ENCODE results near the gene LASP1. TPM values are rescaled to one million over a fixed set of nuclear protein-coding genes. Genes with fewer than 3 reads are reported as not detected.

Gene LASP1
- total RNA-seq, 2 donors from 2014 or later: 141 to 185 TPM

GRCh38 chr17:38879878-38880665 is 10.2 kb downstream of the LASP1 start:
- Mint-ChIP-seq H3K27ac (peak overlapping the region; percentile 75 to 77), H3K9me3 (no peaks in the 10 kb centered on the region), H3K36me3 (peaks cover 5 to 44% of the 10 kb centered on the region in 2 donors)
- ATAC-seq: no peak
- no peak for DNase-seq (ENCODE audit: low spot score in 2 of 2)

- no peaks in the 10 kb centered on the region for H3K9me3 Mint-ChIP-seq
- H3K36me3 Mint-ChIP-seq: peaks cover 5 to 44% of the 10 kb centered on the region in 2 donors
- no peak for ATAC-seq
- H3K27ac Mint-ChIP-seq: peak overlapping the region; percentile 77 to 88
- no peak for DNase-seq (ENCODE audit: low spot score in 2 of 2)
Measured at GRCh38 chr17:38881600-38882191, 11.8 kb downstream of the LASP1 start.

- H3K36me3 Mint-ChIP-seq: peaks cover 5 to 43% of the 10 kb centered on the region in 2 donors
- ATAC-seq (no peak), DNase-seq (ENCODE audit: low spot score in 2 of 2) (no peak)
- no peaks in the 10 kb centered on the region for H3K9me3 Mint-ChIP-seq
- H3K27ac Mint-ChIP-seq: peak overlapping the region; percentile 77 to 96
Measured at GRCh38 chr17:38882870-38883269, 13.0 kb downstream of the LASP1 start.

- Mint-ChIP-seq H3K36me3 (peaks cover 5 to 39% of the 10 kb centered on the region in 2 donors), H3K9me3 (no peaks in the 10 kb centered on the region), H3K27ac (peak overlapping the region; percentile 77 to 96)
- ATAC-seq (peak; percentile 25 to 57), DNase-seq (ENCODE audit: low spot score in 2 of 2) (no peak)
Measured at GRCh38 chr17:38883592-38884526, 14.0 kb downstream of the LASP1 start.

GRCh38 chr17:38885044-38885727 is 15.3 kb downstream of the LASP1 start:
- Mint-ChIP-seq H3K36me3 (peaks cover 11 to 35% of the 10 kb centered on the region in 2 donors), H3K9me3 (no peaks in the 10 kb centered on the region), H3K27ac (peak overlapping the region; percentile 55 to 76)
- DNase-seq (ENCODE audit: low spot score in 2 of 2): no peak
- ATAC-seq: no peak

- H3K36me3 Mint-ChIP-seq: peaks cover 13 to 34% of the 10 kb centered on the region in 2 donors
- peak overlapping the region; percentile 7 to 76 for H3K27ac Mint-ChIP-seq
- peak in 1 of 2 donors; percentile 5 for ATAC-seq
- no peak for DNase-seq (ENCODE audit: low spot score in 2 of 2)
- no peaks in the 10 kb centered on the region for H3K9me3 Mint-ChIP-seq
Measured at GRCh38 chr17:38885728-38886642, 16.1 kb downstream of the LASP1 start.

DNA sequence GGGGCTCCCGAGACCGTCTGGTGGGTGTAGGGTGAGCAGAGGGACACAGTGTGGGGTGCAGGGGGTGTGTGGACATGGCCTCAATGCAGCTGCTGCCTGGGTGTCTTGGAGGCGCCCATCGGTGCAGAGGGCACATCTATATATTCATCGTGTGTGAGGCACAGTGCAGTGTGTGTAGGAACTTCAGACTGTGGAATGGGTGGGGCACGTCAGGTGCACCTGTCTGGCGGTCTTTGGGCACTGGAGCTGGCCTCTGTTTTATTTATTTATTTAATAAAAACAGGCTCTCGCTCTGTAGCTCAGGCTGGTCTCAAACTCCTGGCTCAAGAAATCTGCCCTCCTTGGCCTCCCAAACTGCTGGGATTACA is 16.8 kb downstream of the LASP1 start:
- no peaks in the 10 kb centered on the region for H3K9me3 Mint-ChIP-seq
- no peak for ATAC-seq
- peak overlapping the region; percentile 55 to 76 for H3K27ac Mint-ChIP-seq
- DNase-seq (ENCODE audit: low spot score in 2 of 2): no peak
- H3K36me3 Mint-ChIP-seq: peaks cover 9 to 27% of the 10 kb centered on the region in 2 donors

- peaks cover 8 to 12% of the 10 kb centered on the region in 2 donors for H3K36me3 Mint-ChIP-seq
- peak overlapping the region in 1 of 2 donors; percentile 71 for H3K27ac Mint-ChIP-seq
- no peak for ATAC-seq
- H3K9me3 Mint-ChIP-seq: no peaks in the 10 kb centered on the region
- DNase-seq (ENCODE audit: low spot score in 2 of 2): no peak
Measured at GRCh38 chr17:38888842-38889241, 19.0 kb downstream of the LASP1 start.

GRCh38 chr17:38889745-38890409 is 20.0 kb downstream of the LASP1 start:
- DNase-seq (ENCODE audit: low spot score in 2 of 2) (no peak), ATAC-seq (no peak)
- peak overlapping the region; percentile 56 to 74 for H3K27ac Mint-ChIP-seq
- H3K36me3 Mint-ChIP-seq: peaks cover 8 to 18% of the 10 kb centered on the region in 2 donors
- H3K9me3 Mint-ChIP-seq: no peaks in the 10 kb centered on the region

DNA sequence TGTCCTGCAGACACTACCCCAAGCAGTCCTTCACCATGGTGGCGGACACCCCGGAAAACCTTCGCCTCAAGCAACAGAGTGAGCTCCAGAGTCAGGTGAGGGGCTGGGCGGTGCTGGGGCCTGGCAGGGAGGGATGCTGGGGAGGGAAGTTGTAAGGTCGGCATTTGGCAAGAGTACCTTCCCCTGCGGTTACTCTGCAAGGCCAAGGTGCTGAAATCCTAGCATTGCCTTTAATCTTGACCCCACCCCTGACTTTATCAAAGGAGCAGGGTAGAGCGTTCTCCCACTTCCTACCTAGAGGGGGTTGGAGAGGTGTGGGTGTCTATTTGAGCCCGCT is 20.5 kb downstream of the LASP1 start:
- peak overlapping the region; percentile 56 to 74 for H3K27ac Mint-ChIP-seq
- peaks cover 8 to 18% of the 10 kb centered on the region in 2 donors for H3K36me3 Mint-ChIP-seq
- DNase-seq (ENCODE audit: low spot score in 2 of 2) (no peak), ATAC-seq (peak; percentile 7 to 21)
- H3K9me3 Mint-ChIP-seq: no peaks in the 10 kb centered on the region

DNA sequence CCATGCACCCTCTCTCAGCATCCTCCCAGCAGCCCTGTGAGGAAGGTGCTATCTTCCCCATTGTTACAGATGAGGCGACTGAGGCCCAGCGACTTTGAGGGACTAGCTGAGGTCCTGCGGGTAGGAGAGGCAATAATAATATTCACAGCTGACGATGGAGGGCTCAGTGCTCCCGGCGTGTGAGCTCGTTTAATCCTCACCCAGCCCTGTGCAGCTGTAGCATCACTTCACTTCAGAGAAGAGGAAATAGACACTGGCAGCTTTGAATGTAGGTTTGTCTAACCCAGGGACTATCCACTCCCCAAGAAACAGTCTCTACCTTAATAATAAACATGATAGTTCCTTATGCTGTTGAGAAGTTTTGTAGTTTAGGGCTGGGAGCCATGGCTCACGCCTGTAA is 21.6 kb downstream of the LASP1 start:
- H3K9me3 Mint-ChIP-seq: no peaks in the 10 kb centered on the region
- ATAC-seq: peak in 1 of 2 donors; percentile 9
- peaks cover 8 to 18% of the 10 kb centered on the region in 2 donors for H3K36me3 Mint-ChIP-seq
- H3K27ac Mint-ChIP-seq: peak overlapping the region; percentile 56 to 60
- no peak for DNase-seq (ENCODE audit: low spot score in 2 of 2)

DNA sequence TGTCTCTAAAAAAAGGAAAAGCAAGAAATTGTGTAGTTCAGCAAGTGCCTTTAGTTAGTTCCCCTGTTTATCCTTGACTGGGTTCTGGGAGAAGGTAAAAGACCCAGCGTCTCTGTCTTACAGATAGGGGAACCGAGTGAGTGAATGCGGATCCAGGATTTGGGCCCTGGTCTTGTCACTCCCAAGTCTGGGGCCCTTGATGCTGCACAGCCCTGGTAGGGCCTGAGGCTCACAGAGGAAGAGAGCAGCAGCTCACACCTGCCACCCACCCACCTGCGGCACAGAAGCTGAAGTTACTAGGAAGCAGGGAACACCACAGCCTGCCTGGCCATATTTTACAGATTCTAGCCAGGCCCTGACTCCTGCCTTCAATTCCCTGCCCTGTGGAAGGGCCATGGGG is 22.2 kb downstream of the LASP1 start:
- H3K9me3 Mint-ChIP-seq: no peaks in the 10 kb centered on the region
- peak overlapping the region; percentile 56 to 60 for H3K27ac Mint-ChIP-seq
- ATAC-seq: peak in 1 of 2 donors; percentile 27
- no peak for DNase-seq (ENCODE audit: low spot score in 2 of 2)
- H3K36me3 Mint-ChIP-seq: peaks cover 8 to 23% of the 10 kb centered on the region in 2 donors

- no peaks in the 10 kb centered on the region for H3K9me3 Mint-ChIP-seq
- H3K36me3 Mint-ChIP-seq: peaks cover 8 to 28% of the 10 kb centered on the region in 2 donors
- no peak for ATAC-seq
- DNase-seq (ENCODE audit: low spot score in 2 of 2): no peak
- peak overlapping the region in 1 of 2 donors; percentile 56 for H3K27ac Mint-ChIP-seq
Measured at GRCh38 chr17:38892620-38893019, 22.8 kb downstream of the LASP1 start.

- Mint-ChIP-seq H3K9me3 (no peaks in the 10 kb centered on the region), H3K36me3 (peaks cover 8 to 33% of the 10 kb centered on the region in 2 donors), H3K27ac (peak overlapping the region in 1 of 2 donors; percentile 56)
- no peak for DNase-seq (ENCODE audit: low spot score in 2 of 2)
- ATAC-seq: no peak
Measured at GRCh38 chr17:38893113-38893512, 23.3 kb downstream of the LASP1 start.

DNA sequence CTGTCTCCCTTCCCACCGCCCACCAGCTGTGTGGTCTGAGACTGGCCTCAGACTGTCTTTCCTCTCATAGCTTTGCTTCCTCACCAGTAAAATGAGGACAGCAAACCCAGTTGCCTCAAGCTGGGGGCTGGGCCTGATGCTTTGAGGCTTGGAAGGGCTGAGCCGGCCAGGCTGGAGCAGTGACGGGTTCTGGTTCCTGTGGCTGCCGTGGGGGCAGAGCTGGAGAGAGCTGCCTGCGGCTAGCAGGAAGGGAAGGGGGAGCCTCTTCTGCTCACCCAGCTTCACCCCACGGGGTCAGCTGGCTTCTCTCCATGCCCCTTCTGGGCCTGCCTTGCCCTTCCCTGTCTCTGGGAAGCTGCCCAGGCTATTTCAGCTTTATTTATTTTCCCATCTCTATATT is 23.7 kb downstream of the LASP1 start:
- no peaks in the 10 kb centered on the region for H3K9me3 Mint-ChIP-seq
- peaks cover 8 to 35% of the 10 kb centered on the region in 2 donors for H3K36me3 Mint-ChIP-seq
- DNase-seq (ENCODE audit: low spot score in 2 of 2) (peak in 1 of 2 donors; percentile 69), ATAC-seq (peak in 1 of 2 donors; percentile 66)
- peak overlapping the region; percentile 56 to 72 for H3K27ac Mint-ChIP-seq

All from activated naive CD4-positive, alpha-beta T cell treated with anti-CD3 and anti-CD28 coated beads, Interleukin-2, amount 50 U/mL, for 72 hours (primary cell).